Fibroblast of lung (primary cell): ENCODE results near the gene MMP20.

Experiments
- CTCF ChIP-seq, 2 donors: IDR thresholded peaks in 1 of 2; conservative IDR thresholded peaks in 1 of 2; 1 replicate in 1 of 2; 2 replicates in 1 of 2; pipeline ENCODE4 v1.5.1; 2011 to 2012; ENCODE audit warnings: low read length in 2 of 2, control low read depth in 1 of 2, inconsistent platforms in 1 of 2, low read depth in 1 of 2, mild to moderate bottlenecking in 1 of 2
- EZH2 ChIP-seq: IDR thresholded peaks from 2 replicates; pipeline ENCODE4 v1.5.1; 2012; ENCODE audit warnings: low read length, control low read depth, mild to moderate bottlenecking; ENCODE audit errors: missing control alignments

- no peak for TF ChIP-seq CTCF (conservative IDR thresholded peaks at IDR 0.05 in 1 of 2, IDR thresholded peaks at IDR 0.05 in 1 of 2; ENCODE audit: low read depth in 1 of 2, low read length in 2 of 2)
- TF ChIP-seq EZH2 = no peak
These were observed 18.8 kb upstream of the MMP20 start for GRCh38 chr11:102643941-102644340.
